Mucosa of gallbladder (tissue), 1 donor: ENCODE measurements around the gene LMTK2. TPM values are rescaled to one million over a fixed set of nuclear protein-coding genes. Genes with fewer than 3 reads are reported as not detected.

Experiments used
- DNase-seq: peaks from one replicate; pipeline ENCODE4 v3.0.0-alpha.2; 2020; ENCODE audit warnings: low spot score
- total RNA-seq: library from RNA; stranded (reverse); gene quantifications from one replicate; pipeline ENCODE4 v1.2.1, GENCODE V29; 2021
- donor health status: DM: no; HTN: no; CAD: no.

Gene LMTK2
- total RNA-seq, 1 donor from 2014 or later = 31.2 TPM

GRCh38 chr7:98137134-98137825 lies 30.6 kb downstream of the LMTK2 start:
- no peak for DNase-seq

- no peak for DNase-seq
These were observed 31.1 kb downstream of the LMTK2 start for GRCh38 chr7:98137826-98138151.

DNA sequence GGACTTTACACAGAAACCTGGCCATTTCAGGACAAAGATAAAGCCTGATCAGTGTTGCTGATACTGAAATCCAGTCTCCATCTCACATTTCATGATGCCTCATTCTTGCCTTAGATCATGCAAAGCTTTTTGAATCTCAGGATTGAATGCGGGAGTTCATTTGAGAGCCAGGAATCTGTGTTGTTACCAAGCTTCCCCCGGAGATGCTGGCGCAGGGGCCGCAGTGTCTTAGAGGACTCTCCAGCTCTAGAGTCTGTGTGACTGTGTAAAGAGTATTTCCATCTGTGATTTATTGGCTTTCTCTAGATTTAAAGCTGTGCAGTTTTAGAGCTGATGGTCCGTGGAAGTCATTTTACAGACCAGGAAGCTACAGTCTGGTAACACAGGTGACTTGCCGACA lies 32.0 kb downstream of the LMTK2 start:
- DNase-seq = no peak

GRCh38 chr7:98142658-98143057 lies 36.0 kb downstream of the LMTK2 start:
- no peak for DNase-seq

GRCh38 chr7:98148607-98149006 lies 41.9 kb downstream of the LMTK2 start:
- DNase-seq = no peak

DNA sequence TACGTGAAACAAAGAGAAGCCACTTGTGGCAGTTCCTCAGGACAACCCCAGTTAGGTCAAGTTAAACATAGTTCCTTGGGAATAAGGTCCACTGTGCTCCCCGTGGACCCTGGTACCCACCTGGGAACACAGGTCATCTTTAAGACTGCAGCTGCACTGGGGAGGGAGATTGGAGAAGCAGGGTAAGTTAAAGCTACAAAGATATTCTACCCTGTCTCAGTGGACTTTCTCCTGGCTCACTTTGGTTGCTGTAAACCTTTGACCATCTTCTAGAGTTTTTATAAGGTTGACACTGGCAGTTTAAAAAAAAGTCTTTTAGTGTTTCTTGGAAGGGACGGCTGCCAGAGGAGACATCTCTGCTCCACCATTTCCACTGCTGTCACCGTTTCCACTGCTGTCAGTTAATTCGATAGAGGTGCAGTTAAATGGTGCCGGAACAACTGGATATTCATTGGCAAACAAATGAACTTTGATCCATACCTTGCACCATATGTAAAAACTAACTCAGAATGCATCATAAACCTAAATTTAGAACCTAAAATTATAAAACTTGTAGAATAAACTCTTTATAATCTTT lies 42.5 kb downstream of the LMTK2 start:
- DNase-seq = no peak

GRCh38 chr7:98151884-98152283 lies 45.2 kb downstream of the LMTK2 start:
- no peak for DNase-seq

- DNase-seq = no peak
These were observed 50.0 kb downstream of the LMTK2 start for GRCh38 chr7:98156700-98157099.

DNA sequence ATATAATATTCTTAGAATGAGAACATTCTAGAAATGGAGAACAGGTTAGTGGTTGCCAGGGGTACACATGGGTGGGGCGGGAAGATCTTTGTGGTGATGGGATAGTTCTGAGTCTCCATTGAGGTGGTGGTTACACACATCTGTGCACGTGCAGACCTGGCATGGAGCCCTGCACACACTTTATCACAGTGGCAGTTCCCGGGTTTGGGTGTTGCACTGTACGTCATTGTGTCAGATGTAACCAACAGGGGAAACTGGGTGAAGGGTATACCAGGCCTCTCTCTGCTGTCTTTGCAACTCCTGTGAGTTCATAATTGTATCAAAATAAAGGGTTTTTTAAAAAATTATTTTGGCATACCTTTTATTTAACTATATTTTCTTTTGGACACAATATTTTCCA lies 51.1 kb downstream of the LMTK2 start:
- no peak for DNase-seq

DNA sequence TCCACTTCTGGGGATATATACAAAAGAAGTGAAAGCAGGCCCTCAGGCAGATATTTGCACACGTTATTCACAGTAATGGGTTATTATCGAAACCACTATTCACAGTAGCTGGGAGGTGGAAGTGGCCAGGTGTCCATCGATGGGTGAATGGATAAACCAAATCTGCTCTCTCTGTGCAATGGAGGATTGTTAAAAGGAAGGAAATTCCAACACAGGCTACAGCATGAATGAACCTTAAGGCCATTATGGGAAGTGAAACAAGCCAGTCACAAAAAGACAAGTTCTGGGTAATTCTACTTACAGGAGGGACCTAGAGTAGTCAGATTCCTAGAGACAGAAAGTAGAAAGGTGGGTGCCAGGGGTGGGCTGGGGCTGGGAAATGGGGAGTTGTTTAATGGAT lies 56.1 kb downstream of the LMTK2 start:
- DNase-seq = no peak

GRCh38 chr7:98163269-98163668 lies 56.6 kb downstream of the LMTK2 start:
- no peak for DNase-seq

DNA sequence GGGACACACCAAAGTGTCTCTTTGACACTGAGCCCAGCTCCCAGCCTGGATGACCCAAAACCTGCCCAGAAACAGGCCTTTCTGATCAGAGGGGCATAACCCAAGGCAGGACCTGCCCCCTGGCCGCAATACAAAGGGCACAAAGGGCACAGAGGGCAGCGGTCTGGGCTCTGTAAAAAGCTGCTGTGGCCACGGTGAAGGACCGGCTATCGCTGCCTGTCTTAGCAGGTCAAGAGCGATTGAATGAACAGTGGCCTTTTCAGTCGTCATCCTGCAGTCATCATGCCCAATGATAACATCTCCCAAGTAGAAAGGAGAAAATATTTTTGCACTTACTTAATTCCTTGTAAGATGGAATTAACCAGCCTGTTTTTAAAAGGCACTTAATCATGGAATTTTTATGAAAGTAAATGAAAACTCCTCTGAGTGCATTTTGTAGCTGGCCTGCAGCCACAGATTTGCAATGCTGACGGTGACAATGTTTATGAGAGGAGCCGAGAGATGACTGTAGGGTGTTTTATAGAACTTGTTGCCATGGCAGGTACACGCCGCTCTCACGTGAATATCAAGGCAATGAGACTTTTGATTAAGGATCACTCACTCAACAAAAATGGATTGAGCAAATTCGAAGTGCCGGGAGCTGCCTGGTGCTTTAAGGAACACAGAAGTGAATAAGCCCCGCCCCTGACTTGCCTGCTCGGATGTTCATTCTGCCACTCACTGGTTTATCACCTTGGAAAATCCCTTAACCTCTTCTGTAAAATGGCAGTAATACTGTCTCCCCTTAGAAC lies 57.2 kb downstream of the LMTK2 start:
- no peak for DNase-seq

DNA sequence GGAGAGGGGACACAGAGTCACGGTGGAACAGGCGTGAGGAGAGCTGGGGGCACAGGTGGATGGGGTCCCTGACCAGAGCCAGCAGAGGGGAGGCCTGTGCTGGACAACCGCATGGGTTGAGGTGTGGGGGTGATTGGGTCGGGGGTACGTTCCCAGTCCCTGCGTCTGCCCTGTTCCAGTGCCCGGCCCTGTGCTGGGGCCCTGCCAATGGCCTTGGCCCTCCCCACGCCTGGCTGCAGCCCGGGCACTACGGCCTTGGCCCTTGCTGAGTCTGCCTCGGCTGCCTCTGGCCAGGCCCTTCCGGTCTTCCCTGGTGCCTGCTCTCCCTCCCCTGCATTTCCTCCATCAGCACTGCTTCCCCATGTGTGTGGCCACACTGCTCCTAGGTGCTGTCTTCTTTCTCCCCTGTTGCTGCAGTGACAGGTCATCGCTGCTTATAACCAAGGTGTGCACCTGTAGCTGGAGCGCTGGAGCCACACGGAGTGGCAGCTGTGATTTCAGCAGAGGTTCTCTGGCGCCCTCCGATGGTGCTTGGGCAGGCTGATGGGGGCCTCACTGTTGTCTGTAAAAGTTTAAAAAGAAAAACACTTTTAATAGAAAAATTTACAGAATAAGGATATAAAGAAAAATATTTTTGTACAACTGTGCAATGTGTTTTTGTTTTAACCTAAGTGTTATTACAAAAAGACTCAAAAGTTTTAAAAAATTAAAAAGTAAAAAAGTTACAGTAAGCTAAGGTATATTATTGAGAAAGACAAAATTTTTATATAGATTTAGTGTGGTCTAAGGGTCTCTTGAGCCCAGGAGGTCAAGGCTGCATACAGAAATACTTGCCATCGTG lies 59.4 kb downstream of the LMTK2 start:
- DNase-seq = peak; percentile 53

DNA sequence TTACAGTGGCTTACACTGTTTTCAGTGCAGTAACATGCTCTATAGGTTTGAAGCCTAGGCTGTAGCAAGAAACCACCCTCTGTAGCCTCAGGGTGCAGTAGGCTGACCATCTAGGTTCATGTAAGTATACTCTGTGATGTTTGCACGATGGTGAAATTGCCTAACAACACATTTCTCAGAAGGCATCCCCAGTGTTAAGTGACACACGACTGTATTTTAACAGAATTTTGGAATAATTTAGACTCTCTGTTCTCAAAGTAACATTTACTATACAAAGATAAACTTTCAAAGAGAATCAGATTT lies 60.0 kb downstream of the LMTK2 start:
- DNase-seq = no peak

- DNase-seq = no peak
These were observed 61.0 kb downstream of the LMTK2 start for GRCh38 chr7:98167653-98168052.

DNA sequence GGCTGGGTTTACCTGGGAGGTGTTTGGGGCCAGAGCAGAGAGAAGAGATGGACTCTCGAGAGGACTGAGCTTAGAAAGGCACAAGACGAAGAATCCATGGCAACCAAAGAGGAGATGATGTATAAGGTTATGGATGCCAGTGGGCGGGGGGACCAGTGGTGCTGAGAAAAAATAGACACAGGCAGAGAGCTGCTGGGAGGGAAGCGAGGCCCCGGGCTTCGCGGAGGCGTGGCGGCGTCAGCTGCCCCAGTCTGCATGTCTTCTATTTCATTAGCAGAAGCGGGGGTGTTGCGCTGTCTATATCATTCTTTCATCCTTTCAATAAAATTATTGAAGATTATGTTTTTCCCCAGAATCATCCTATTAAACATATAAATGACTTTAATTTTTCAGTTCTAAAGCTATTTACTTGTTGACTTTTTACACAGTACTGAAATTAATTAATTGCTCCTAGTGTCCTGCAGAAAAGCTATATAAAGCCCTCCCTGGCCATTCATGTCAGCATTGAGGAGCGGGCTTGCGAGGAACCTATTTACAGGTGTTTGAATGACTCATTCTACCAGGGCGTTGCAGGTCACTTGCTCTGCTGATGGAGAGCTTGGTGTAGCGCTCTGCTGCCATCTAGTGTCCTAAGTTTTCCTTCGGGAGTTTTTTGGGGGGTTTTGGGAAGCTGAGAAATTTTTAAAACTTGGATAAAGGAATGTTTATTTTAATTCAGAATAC lies 61.7 kb downstream of the LMTK2 start:
- peak; percentile 59 for DNase-seq

- no peak for DNase-seq
These were observed 62.4 kb downstream of the LMTK2 start for GRCh38 chr7:98168904-98169621.

GRCh38 chr7:98170966-98171365 lies 64.3 kb downstream of the LMTK2 start:
- no peak for DNase-seq

DNA sequence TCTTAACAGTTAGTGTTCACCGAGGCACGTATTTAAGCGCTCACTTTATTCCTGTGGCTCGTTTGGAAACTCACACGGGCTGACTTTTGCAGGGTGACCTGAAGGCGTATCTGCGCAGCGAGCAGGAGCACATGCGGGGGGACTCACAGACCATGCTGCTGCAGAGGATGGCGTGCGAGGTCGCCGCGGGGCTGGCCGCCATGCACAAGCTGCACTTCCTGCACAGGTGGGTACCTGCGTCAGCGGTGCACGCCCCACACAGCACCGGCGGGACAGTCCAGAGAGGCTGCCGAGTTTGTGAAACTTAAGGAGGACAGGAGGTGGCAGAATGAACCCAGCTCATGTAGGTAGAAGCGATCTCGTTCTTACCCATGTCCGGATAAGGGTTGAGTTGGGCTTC lies 64.8 kb downstream of the LMTK2 start:
- DNase-seq = no peak

- DNase-seq = peak; percentile 54
These were observed 67.9 kb downstream of the LMTK2 start for GRCh38 chr7:98174334-98175259.
